HG02981 (cell line): ENCODE results near the gene FANCE.
"Not testable (repeated sequence)": the region's sequence is repeated elsewhere in the genome, so short reads cannot be mapped to it uniquely, and the experiment has no call there.

ENCODE experiments used
- ATAC-seq: cut with Tn5 transposase; IDR thresholded peaks from one replicate; pipeline ENCODE4 v1.9.1; 2021; ENCODE audit warnings: mild to moderate bottlenecking, moderate library complexity; ENCODE audit not compliant: unreplicated experiment

Gene FANCE

GRCh38 chr6:35496036-35496840 lies 44.1 kb downstream of the FANCE start:
- no peak for ATAC-seq

- no peak for ATAC-seq
Observed at GRCh38 chr6:35496841-35497570, 44.9 kb downstream of the FANCE start, which contains the start of gene TEAD3. Gene TEAD3, minus strand, starts transcription at chr6:35497079.

GRCh38 chr6:35497571-35498421 lies 45.7 kb downstream of the FANCE start:
- no peak for ATAC-seq

GRCh38 chr6:35498422-35499067 lies 46.4 kb downstream of the FANCE start:
- ATAC-seq, result no peak

GRCh38 chr6:35499372-35499771 lies 47.2 kb downstream of the FANCE start:
- no peak for ATAC-seq

- no peak for ATAC-seq
Observed at GRCh38 chr6:35500782-35501181, 48.6 kb downstream of the FANCE start.

GRCh38 chr6:35501784-35502183 lies 49.6 kb downstream of the FANCE start:
- no peak for ATAC-seq

- ATAC-seq, result no peak
Observed at GRCh38 chr6:35503534-35503933, 51.4 kb downstream of the FANCE start.

- ATAC-seq, result no peak
Observed at GRCh38 chr6:35505999-35506412, 53.9 kb downstream of the FANCE start.

GRCh38 chr6:35506536-35506935 lies 54.4 kb downstream of the FANCE start:
- no peak for ATAC-seq

- no peak for ATAC-seq
Observed at GRCh38 chr6:35507221-35507620, 55.1 kb downstream of the FANCE start.

- ATAC-seq, result no peak
Observed at GRCh38 chr6:35508027-35508426, 55.9 kb downstream of the FANCE start.

GRCh38 chr6:35508542-35508941 lies 56.4 kb downstream of the FANCE start:
- no peak for ATAC-seq

- ATAC-seq, result no peak
Observed at GRCh38 chr6:35510916-35511561, 58.9 kb downstream of the FANCE start.

GRCh38 chr6:35511562-35511941 lies 59.4 kb downstream of the FANCE start:
- no peak for ATAC-seq

- no peak for ATAC-seq
Observed at GRCh38 chr6:35512006-35512405, 59.9 kb downstream of the FANCE start.

- no peak for ATAC-seq
Observed at GRCh38 chr6:35512740-35513139, 60.6 kb downstream of the FANCE start, which contains the start of gene TULP1. Gene TULP1, minus strand, starts transcription at chr6:35512896. Its CDS starts 38 bp downstream, at chr6:35512858.

- no peak for ATAC-seq
Observed at GRCh38 chr6:35514587-35514986, 62.4 kb downstream of the FANCE start.

- ATAC-seq, result not testable (repeated sequence)
Observed at GRCh38 chr6:35515939-35516338, 63.8 kb downstream of the FANCE start.
